ENCODE measurements around the gene DCP1B.

The DCP1B gene

GRCh38 chr12:1918081-1918883 is 86.0 kb downstream of the DCP1B start, which contains the start of gene CACNA2D4:
Gene CACNA2D4 (minus strand): TSS chr12:1918652. CDS start chr12:1918473, 179 bp downstream.
- DNase-seq: no peak

- no peak for DNase-seq
These were observed 86.8 kb downstream of the DCP1B start for GRCh38 chr12:1917172-1918070.

DNA sequence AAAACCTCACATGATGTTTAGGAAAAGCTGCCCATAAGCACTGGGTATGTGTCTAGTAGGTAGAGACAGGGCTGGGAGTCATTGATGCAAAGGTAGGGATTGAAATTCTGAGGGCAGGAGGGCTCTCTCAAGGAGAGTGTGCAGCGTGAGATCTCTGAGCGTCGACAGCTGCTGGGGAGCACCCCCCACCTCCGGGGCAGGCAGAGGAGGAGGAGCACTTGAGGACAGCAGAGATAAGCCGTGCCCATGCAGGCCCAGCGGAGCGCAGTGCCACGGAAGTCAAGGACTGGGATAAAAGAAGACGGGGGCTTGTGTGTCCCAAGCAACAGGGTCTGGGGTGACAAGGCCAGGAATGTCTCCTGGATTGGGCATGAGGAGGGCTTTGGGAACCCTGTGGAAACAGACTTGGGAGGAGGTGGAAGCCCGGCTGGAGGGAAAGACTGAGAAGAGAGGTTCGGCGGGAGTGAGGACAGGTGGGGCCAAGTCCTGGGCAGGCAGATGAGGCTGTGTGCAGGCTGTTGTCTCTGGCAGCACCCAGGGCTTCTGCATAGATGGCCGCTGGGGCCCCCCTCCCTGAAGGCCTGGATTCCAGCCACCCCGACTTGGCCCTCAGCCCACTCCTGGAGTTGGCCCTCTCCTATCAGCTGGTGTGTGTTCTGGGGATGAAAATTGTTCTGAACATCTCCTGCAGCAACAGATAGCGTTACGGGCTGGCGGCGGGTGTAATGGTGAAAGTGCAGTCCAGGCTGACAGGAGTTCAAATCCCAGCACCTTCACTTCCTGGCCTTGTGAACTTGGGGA is 87.7 kb downstream of the DCP1B start:
- DNase-seq: no peak

GRCh38 chr12:1915082-1915968 is 88.9 kb downstream of the DCP1B start:
- peak; percentile 20 for DNase-seq

- no peak for DNase-seq
These were observed 89.9 kb downstream of the DCP1B start for GRCh38 chr12:1914114-1914911.

DNA sequence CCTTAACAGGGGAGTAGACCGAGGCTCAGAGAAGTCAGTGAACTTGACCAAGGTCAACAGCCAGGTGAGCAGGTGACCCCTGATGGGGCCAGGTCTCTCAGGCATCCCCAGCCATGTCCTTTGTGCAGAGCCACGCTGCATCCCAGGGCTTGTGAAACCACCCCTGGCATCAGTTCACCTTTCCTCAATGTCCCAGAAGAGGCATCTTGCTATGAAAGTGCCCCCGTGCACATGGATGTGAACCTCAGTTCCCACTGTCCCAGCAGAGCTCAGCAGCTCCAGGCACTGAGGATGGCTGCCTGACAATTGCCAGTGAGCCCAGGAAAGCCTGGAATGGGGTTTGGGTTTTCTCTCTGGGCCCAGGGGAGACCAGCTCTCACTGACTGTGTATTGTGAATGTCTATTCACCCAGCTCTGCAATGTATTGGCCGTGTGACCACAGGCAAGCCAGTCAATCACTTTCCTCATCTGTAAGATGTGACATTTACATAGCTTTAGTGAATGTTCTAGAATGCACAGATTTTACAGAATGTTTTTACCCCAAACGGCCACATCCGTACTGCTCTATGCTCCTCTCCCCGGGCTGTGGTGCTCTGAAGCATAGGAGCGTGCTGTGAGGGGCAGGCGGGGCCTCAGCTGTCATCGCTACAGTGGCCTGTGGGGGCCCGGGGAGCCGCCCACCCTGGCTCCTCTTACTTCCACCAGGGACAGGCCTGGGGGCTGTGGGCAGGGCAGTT is 90.7 kb downstream of the DCP1B start:
- no peak for DNase-seq

- no peak for DNase-seq
These were observed 91.5 kb downstream of the DCP1B start for GRCh38 chr12:1912580-1913376.

GRCh38 chr12:1911598-1912575 is 92.4 kb downstream of the DCP1B start:
- DNase-seq: no peak

- DNase-seq: no peak
These were observed 93.8 kb downstream of the DCP1B start for GRCh38 chr12:1910468-1910867.

DNA sequence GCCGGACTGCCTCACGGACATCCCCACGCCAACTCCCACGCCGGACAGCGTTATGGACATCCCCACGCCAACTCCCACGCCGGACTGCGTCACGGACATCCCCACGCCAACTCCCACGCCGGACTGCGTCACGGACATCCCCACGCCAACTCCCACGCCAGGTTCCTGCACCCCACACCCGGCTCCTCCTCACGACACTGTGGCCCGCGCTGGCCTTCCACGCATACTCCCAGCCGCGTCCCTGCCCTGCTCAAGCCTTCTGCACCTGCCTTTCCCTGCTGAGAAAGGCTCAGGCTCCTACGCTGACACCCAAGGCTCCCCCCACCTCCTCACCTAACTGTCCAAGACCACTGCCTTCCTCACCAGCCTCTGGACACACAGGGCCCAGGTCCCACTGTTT is 95.5 kb downstream of the DCP1B start:
- DNase-seq: no peak

DNA sequence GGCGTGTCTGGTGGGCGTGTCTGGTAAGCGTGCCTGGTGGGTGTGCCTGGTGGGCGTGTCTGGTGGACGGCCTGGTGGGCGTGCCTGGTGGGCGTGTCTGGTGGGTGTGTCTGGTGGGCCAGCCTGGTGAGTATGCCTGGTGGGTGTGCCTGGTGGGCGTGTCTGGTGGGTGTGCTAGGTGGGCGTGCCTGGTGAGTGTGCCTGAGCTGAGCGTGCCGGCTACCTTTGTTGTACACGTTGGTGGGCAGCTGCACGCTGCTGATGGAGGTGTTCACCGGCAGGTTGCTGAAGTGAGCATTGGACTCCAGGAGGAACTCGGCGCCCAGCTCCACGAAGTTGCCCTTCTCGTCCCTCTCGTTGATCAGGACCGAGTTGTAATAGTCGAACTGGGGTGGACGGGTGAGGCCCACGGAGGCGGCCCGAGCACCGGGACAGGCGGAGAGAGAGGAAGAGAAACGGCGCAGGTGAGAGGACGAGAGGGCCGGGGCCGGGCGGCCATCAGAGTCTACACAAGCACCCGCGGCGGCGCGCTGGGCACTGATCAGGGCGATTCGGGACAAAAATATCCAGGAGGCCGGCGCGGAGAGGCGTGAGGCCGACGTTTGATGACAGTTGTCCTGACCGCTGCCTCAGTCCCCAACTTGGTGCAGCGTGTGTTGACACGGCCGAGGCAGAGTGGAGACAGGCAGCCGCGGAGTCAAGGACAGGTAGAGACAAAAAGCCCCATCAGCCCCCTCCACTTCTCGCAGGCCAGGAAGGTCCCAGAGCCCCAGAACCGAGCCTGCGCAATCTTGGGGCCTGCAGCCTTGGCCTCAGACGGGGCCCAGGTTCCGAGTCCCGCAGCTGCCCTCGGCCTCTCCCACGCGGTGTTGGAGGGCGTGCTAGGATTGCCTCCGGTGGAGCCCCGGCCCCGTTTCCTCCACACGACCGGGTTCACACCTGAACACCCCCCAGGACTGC is 96.3 kb downstream of the DCP1B start:
- peak; percentile 11 for DNase-seq

GRCh38 chr12:1906579-1906978 is 97.7 kb downstream of the DCP1B start:
- DNase-seq: no peak

DNA sequence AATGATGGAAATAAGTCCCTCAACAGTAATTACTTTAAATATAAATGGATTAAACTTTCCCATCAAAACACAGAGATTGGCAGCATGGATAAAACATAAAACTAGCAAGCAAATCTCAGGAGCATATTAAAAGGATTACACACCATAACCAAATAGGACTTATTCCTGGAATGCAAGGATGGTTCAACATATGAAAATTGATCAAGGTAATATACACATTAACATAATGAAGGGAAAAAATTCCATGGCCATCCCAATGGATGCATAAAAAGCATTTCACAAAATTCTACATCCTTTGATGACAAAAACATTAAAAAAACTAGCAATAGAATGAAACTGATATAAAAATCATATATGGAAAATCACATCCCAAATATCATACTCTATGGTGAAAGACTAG is 99.4 kb downstream of the DCP1B start:
- no peak for DNase-seq

GRCh38 chr12:1896964-1897363 is 107.3 kb downstream of the DCP1B start:
- DNase-seq: no peak
